Stimulated activated CD4-positive, alpha-beta T cell treated with anti-CD3 and anti-CD28 coated beads, Interleukin-1b, Interleukin-23, amount 100 ng/mL, for 24 hours (primary cell): Measurements from ENCODE around the gene ZSWIM6.

Experiments
- DNase-seq, 4 experiments: peaks; one replicate each; pipeline ENCODE4 v3.0.0-alpha.2; 2020; ENCODE audit warnings: low read depth in 4 of 4, low spot score in 1 of 4

The ZSWIM6 gene

GRCh38 chr5:61472172-61472958 lies 140.3 kb downstream of the ZSWIM6 start:
- no peak for DNase-seq

GRCh38 chr5:61474746-61475145 lies 142.7 kb downstream of the ZSWIM6 start:
- DNase-seq, result no peak

- no peak for DNase-seq
Measured at GRCh38 chr5:61477788-61478187, 145.7 kb downstream of the ZSWIM6 start.

GRCh38 chr5:61479850-61480614 lies 148.0 kb downstream of the ZSWIM6 start:
- DNase-seq, result no peak

- no peak for DNase-seq
Measured at GRCh38 chr5:61482980-61483379, 150.9 kb downstream of the ZSWIM6 start.

- DNase-seq, result no peak
Measured at GRCh38 chr5:61486476-61486875, 154.4 kb downstream of the ZSWIM6 start.

GRCh38 chr5:61489574-61489973 lies 157.5 kb downstream of the ZSWIM6 start:
- no peak for DNase-seq

- no peak for DNase-seq
Measured at GRCh38 chr5:61491861-61492260, 159.8 kb downstream of the ZSWIM6 start.

GRCh38 chr5:61493973-61494372 lies 161.9 kb downstream of the ZSWIM6 start:
- DNase-seq, result no peak

- DNase-seq, result no peak
Measured at GRCh38 chr5:61496446-61496845, 164.4 kb downstream of the ZSWIM6 start.

GRCh38 chr5:61496860-61497259 lies 164.8 kb downstream of the ZSWIM6 start:
- no peak for DNase-seq

GRCh38 chr5:61498121-61498520 lies 166.1 kb downstream of the ZSWIM6 start:
- no peak for DNase-seq

GRCh38 chr5:61501971-61502370 lies 169.9 kb downstream of the ZSWIM6 start:
- no peak for DNase-seq

- no peak for DNase-seq
Measured at GRCh38 chr5:61504143-61504770, 172.2 kb downstream of the ZSWIM6 start.

- DNase-seq, result no peak
Measured at GRCh38 chr5:61505281-61505680, 173.2 kb downstream of the ZSWIM6 start.

- DNase-seq, result no peak
Measured at GRCh38 chr5:61507232-61507631, 175.2 kb downstream of the ZSWIM6 start.

GRCh38 chr5:61516946-61517345 lies 184.9 kb downstream of the ZSWIM6 start:
- DNase-seq, result no peak

GRCh38 chr5:61519728-61520277 lies 187.7 kb downstream of the ZSWIM6 start:
- no peak for DNase-seq

- DNase-seq, result no peak
Measured at GRCh38 chr5:61523073-61523472, 191.0 kb downstream of the ZSWIM6 start.

GRCh38 chr5:61523997-61524396 lies 191.9 kb downstream of the ZSWIM6 start:
- DNase-seq, result no peak

GRCh38 chr5:61525512-61526206 lies 193.6 kb downstream of the ZSWIM6 start:
- DNase-seq, result no peak
